Neural progenitor cell (in vitro differentiated cells): ENCODE results near the gene FIBP. TPM values are rescaled to one million over a fixed set of nuclear protein-coding genes. Genes with fewer than 3 reads are reported as not detected.

ENCODE experiments used
- DNase-seq: peaks from one replicate; pipeline ENCODE4 v3.0.0-alpha.2; 2016; ENCODE audit warnings: low spot score
- H2AFZ ChIP-seq: fragments of 200-600 bp; sonication (generic); replicated peaks from 2 replicates; pipeline ENCODE4 v1.6.1; 2016; ENCODE audit warnings: antibody characterized with exemption
- H3F3A ChIP-seq: fragments of 200-600 bp; sonication (generic); 2 replicates; pipeline ENCODE4 v1.6.1; 2016; ENCODE audit warnings: antibody characterized with exemption, low read depth
- H3K27ac ChIP-seq: fragments of 200-600 bp; sonication (generic); 2 replicates; pipeline ENCODE4 v1.5.1; 2016; ENCODE audit warnings: mild to moderate bottlenecking
- H3K27me3 ChIP-seq: fragments of 200-600 bp; sonication (generic); 2 replicates; pipeline ENCODE4 v1.6.1; 2016; ENCODE audit warnings: mild to moderate bottlenecking, moderate library complexity
- H3K36me3 ChIP-seq: fragments of 200-600 bp; sonication (generic); 2 replicates; pipeline ENCODE4 v1.5.1; 2016
- H3K4me1 ChIP-seq: fragments of 200-600 bp; sonication (generic); 2 replicates; pipeline ENCODE4 v1.6.1; 2016; ENCODE audit warnings: mixed run types
- H3K4me2 ChIP-seq: fragments of 200-600 bp; sonication (generic); 2 replicates; pipeline ENCODE4 v1.6.1; 2016
- H3K4me3 ChIP-seq: fragments of 200-600 bp; sonication (generic); 2 replicates; pipeline ENCODE4 v1.5.1; 2016
- H3K79me2 ChIP-seq: fragments of 200-600 bp; sonication (generic); 2 replicates; pipeline ENCODE4 v1.6.1; 2016; ENCODE audit warnings: low read depth
- H3K9ac ChIP-seq: fragments of 200-600 bp; sonication (generic); 2 replicates; pipeline ENCODE4 v1.6.1; 2016
- H3K9me3 ChIP-seq: fragments of 200-600 bp; sonication (generic); 2 replicates; pipeline ENCODE4 v1.5.1; 2016; ENCODE audit warnings: low read depth
- H4K20me1 ChIP-seq: fragments of 200-600 bp; sonication (generic); 2 replicates; pipeline ENCODE4 v1.6.1; 2016; ENCODE audit warnings: low read depth
- H3K27ac Mint-ChIP-seq: 3 replicates; pipeline ENCODE4 v1.8.0; 2021; ENCODE audit warnings: mixed read lengths
- H3K27me3 Mint-ChIP-seq: 2 replicates; pipeline ENCODE4 v1.8.0; 2022; ENCODE audit warnings: low read depth, mild to moderate bottlenecking, inconsistent platforms, moderate library complexity, mixed read lengths; ENCODE audit not compliant: insufficient read depth
- H3K36me3 Mint-ChIP-seq: 3 replicates; pipeline ENCODE4 v1.8.0; 2021; ENCODE audit warnings: mixed read lengths
- H3K4me1 Mint-ChIP-seq: 3 replicates; pipeline ENCODE4 v1.8.0; 2021; ENCODE audit warnings: mixed read lengths
- H3K4me3 Mint-ChIP-seq: 3 replicates; pipeline ENCODE4 v1.8.0; 2021; ENCODE audit warnings: mild to moderate bottlenecking, moderate library complexity, mixed read lengths
- H3K9me3 Mint-ChIP-seq: 3 replicates; pipeline ENCODE4 v1.8.0; 2020; ENCODE audit warnings: mixed read lengths
- EZH2 ChIP-seq: fragments of 200-600 bp; sonication (generic); IDR thresholded peaks from 2 replicates; pipeline ENCODE4 v1.6.1; 2017; ENCODE audit warnings: antibody characterized with exemption, mild to moderate bottlenecking, moderate library complexity
- EZH2phosphoT487 ChIP-seq: fragments of 200-600 bp; sonication (generic); IDR thresholded peaks from 2 replicates; pipeline ENCODE4 v1.6.1; 2017; ENCODE audit warnings: antibody characterized with exemption
- total RNA-seq: library from RNA; depleted of rRNA; stranded (reverse); fragments of >200 nt; gene quantifications from 2 replicates; pipeline ENCODE4 v1.2.3, GENCODE V29; 2015; ENCODE audit warnings: low replicate concordance
- TF ChIP-seq, protein P1 (sequence below): fragments of 200-600 bp; sonication (generic); IDR thresholded peaks from 2 replicates; pipeline ENCODE4 v1.5.1; 2017; ENCODE audit warnings: antibody characterized with exemption, mild to moderate bottlenecking

The FIBP gene
- total RNA-seq, 1 donor from 2014 or later = 92.1 TPM

GRCh38 chr11:65856689-65857499 is 31.4 kb downstream of the FIBP start:
- Histone ChIP-seq H3K27me3 (no peaks in the 10 kb centered on the region), H3K4me3 (peak overlapping the region; percentile 87), H3K4me2 (peak overlapping the region; percentile 92), H3K79me2 (peaks cover 55% of the 10 kb centered on the region), H2AFZ (no peak overlapping the region), H4K20me1 (peaks cover 48% of the 10 kb centered on the region), H3K4me1 (peaks cover 10% of the 10 kb centered on the region), H3K36me3 (peaks cover 7% of the 10 kb centered on the region), H3K9ac (peak overlapping the region; percentile 74), H3K27ac (peak overlapping the region; percentile 92), H3F3A (peaks cover 82% of the 10 kb centered on the region), H3K9me3 (no peaks in the 10 kb centered on the region)
- TF ChIP-seq, protein P1, sequence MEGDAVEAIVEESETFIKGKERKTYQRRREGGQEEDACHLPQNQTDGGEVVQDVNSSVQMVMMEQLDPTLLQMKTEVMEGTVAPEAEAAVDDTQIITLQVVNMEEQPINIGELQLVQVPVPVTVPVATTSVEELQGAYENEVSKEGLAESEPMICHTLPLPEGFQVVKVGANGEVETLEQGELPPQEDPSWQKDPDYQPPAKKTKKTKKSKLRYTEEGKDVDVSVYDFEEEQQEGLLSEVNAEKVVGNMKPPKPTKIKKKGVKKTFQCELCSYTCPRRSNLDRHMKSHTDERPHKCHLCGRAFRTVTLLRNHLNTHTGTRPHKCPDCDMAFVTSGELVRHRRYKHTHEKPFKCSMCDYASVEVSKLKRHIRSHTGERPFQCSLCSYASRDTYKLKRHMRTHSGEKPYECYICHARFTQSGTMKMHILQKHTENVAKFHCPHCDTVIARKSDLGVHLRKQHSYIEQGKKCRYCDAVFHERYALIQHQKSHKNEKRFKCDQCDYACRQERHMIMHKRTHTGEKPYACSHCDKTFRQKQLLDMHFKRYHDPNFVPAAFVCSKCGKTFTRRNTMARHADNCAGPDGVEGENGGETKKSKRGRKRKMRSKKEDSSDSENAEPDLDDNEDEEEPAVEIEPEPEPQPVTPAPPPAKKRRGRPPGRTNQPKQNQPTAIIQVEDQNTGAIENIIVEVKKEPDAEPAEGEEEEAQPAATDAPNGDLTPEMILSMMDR = no peak
- no peak for TF ChIP-seq EZH2phosphoT487
- DNase-seq = peak; percentile 82
- Mint-ChIP-seq H3K9me3 (peaks cover 10% of the 10 kb centered on the region), H3K27me3 (peaks cover 24% of the 10 kb centered on the region), H3K4me3 (peak overlapping the region; percentile 93), H3K36me3 (peaks cover 39% of the 10 kb centered on the region), H3K27ac (peak overlapping the region; percentile 88), H3K4me1 (peaks cover 33% of the 10 kb centered on the region)

- no peak for TF ChIP-seq EZH2
- TF ChIP-seq, protein P1 = no peak
- H3K4me1 Mint-ChIP-seq = peaks cover 25% of the 10 kb centered on the region
- peaks cover 85% of the 10 kb centered on the region for H3F3A ChIP-seq
- H3K36me3 Mint-ChIP-seq = peaks cover 45% of the 10 kb centered on the region
- H3K36me3 ChIP-seq = peaks cover 7% of the 10 kb centered on the region
- peaks cover 40% of the 10 kb centered on the region for H4K20me1 ChIP-seq
- peaks cover 24% of the 10 kb centered on the region for H3K27me3 Mint-ChIP-seq
- H3K27me3 ChIP-seq = no peaks in the 10 kb centered on the region
- peaks cover 10% of the 10 kb centered on the region for H3K9me3 Mint-ChIP-seq
- H3K79me2 ChIP-seq = peaks cover 45% of the 10 kb centered on the region
- H3K9me3 ChIP-seq = no peaks in the 10 kb centered on the region
- no peak overlapping the region for H3K27ac Mint-ChIP-seq
- H3K4me3 Mint-ChIP-seq = peak overlapping the region; percentile 93
- H3K4me2 ChIP-seq = peak overlapping the region; percentile 92
- DNase-seq = peak; percentile 8
- peaks cover 3% of the 10 kb centered on the region for H3K4me1 ChIP-seq
- H2AFZ ChIP-seq = no peak overlapping the region
- peak overlapping the region; percentile 87 for H3K4me3 ChIP-seq
- no peak overlapping the region for H3K27ac ChIP-seq
- H3K9ac ChIP-seq = no peak overlapping the region
These were observed 32.3 kb downstream of the FIBP start for GRCh38 chr11:65855927-65856363.

DNA sequence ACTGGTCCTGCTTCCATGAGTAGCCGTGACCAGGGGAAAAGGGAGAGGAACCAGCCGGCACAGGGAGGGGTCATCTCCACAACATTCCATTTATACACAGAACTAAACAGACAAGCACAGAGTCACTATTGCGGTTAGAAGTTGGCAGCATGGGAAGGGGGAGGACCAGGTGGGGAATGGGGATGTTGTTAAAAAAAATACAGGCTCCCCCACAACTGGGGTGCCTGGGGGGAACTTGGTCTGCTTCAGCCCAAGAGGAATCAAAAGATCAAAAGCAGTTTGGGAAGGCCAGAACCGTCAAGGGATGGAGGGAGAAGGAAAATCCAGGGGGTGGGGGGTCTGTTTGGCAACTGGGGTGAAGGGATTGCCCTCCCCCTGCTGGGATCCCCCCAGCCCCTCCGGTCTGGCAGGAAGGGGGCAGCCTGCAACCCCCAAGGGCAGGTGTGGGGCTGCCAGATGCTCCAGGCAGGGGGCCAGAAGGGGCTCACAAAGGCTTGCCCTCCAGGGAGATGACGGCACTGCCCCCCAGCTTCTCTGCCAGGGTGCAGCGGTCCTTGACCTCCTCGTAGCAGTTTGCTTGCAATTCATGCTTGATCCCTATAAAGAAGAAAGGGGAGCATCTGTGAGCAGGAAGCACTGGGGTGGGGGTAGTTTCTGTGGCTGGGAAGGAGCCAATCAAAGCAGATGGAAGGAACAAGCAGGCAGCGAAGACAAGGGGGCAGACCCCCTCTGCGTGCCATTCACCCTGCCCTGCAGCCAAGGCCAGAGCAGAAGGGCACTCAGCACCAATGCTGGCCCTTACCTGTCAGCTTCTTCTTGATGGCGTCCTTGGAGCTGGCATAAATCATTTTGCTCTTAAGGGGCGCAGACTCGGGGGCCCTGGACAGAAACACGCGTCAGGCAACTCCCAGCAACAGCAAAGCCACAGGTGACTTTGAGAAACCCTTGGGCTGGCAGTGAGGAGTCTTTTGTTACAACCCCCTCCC is 33.1 kb downstream of the FIBP start:
- TF ChIP-seq EZH2phosphoT487 = no peak
- no peak for TF ChIP-seq EZH2
- TF ChIP-seq, protein P1 = no peak
- peaks cover 43% of the 10 kb centered on the region for H3K79me2 ChIP-seq
- peaks cover 78% of the 10 kb centered on the region for H3F3A ChIP-seq
- H3K36me3 ChIP-seq = peaks cover 7% of the 10 kb centered on the region
- Mint-ChIP-seq H3K36me3 (peaks cover 44% of the 10 kb centered on the region), H3K4me1 (peaks cover 23% of the 10 kb centered on the region), H3K9me3 (peaks cover 10% of the 10 kb centered on the region), H3K4me3 (peak overlapping the region; percentile 93), H3K27me3 (peaks cover 24% of the 10 kb centered on the region), H3K27ac (no peak overlapping the region)
- H3K9me3 ChIP-seq = no peaks in the 10 kb centered on the region
- H3K27ac ChIP-seq = no peak overlapping the region
- H2AFZ ChIP-seq = no peak overlapping the region
- peaks cover 40% of the 10 kb centered on the region for H4K20me1 ChIP-seq
- no peak overlapping the region for H3K4me3 ChIP-seq
- H3K4me2 ChIP-seq = no peak overlapping the region
- no peaks in the 10 kb centered on the region for H3K27me3 ChIP-seq
- peaks cover 3% of the 10 kb centered on the region for H3K4me1 ChIP-seq
- DNase-seq = no peak
- no peak overlapping the region for H3K9ac ChIP-seq
